Ascending aorta (tissue), 2 donors: ENCODE data around the gene ETV7. TPM values are rescaled to one million over a fixed set of nuclear protein-coding genes. Genes with fewer than 3 reads are reported as not detected.

ENCODE experiments used
- DNase-seq, 2 donors: peaks; one replicate each; pipeline ENCODE4 v3.0.0-alpha.2; 2019; ENCODE audit warnings: low spot score in 2 of 2
- H3K27ac ChIP-seq, 2 donors: fragments of 200-600 bp; sonication (generic); one replicate each; pipeline ENCODE4 v1.5.1; 2016 to 2017; ENCODE audit warnings: mild to moderate bottlenecking in 1 of 2
- H3K27me3 ChIP-seq: fragments of 200-600 bp; sonication (generic); one replicate; pipeline ENCODE4 v1.5.1; 2017
- H3K36me3 ChIP-seq, 2 donors: fragments of 200-600 bp; sonication (generic); one replicate each; pipeline ENCODE4 v1.5.1; 2016
- H3K4me1 ChIP-seq, 2 donors: fragments of 200-600 bp; sonication (generic); one replicate each; pipeline ENCODE4 v1.5.1; 2016 to 2017; ENCODE audit warnings: mild to moderate bottlenecking in 1 of 2
- H3K4me3 ChIP-seq, 2 donors: fragments of 200-600 bp; sonication (generic); one replicate each; pipeline ENCODE4 v1.5.1; 2016 to 2017; ENCODE audit warnings: mild to moderate bottlenecking in 1 of 2
- H3K9me3 ChIP-seq, 2 donors: fragments of 200-600 bp; sonication (generic); one replicate each; pipeline ENCODE4 v1.5.1; 2016
- intact Hi-C: fragments of 100-400 bp; cut with DNase I; formaldehyde crosslinking; loops from one replicate; pipeline ENCODE4 v1.15.1; 2023
- total RNA-seq: library from RNA; depleted of rRNA; stranded (reverse); fragments of >200 nt; gene quantifications from one replicate; pipeline ENCODE4 v1.1.0, GENCODE V29; 2016
- TF ChIP-seq, protein P1 (sequence below), 3 experiments: fragments of 200-600 bp in 2 of 3; fragments of 450-650 bp in 1 of 3; sonication (generic) in 2 of 3; IDR thresholded peaks; one replicate each; pipeline ENCODE4 v1.5.1; 2016 to 2019; ENCODE audit warnings: antibody characterized with exemption in 3 of 3, mild to moderate bottlenecking in 1 of 3, moderate library complexity in 1 of 3

Gene ETV7
- total RNA-seq, 1 donor from 2014 or later = not detected

GRCh38 chr6:36336208-36336710, 51.2 kb downstream of the ETV7 start:
- TF ChIP-seq, protein P1, sequence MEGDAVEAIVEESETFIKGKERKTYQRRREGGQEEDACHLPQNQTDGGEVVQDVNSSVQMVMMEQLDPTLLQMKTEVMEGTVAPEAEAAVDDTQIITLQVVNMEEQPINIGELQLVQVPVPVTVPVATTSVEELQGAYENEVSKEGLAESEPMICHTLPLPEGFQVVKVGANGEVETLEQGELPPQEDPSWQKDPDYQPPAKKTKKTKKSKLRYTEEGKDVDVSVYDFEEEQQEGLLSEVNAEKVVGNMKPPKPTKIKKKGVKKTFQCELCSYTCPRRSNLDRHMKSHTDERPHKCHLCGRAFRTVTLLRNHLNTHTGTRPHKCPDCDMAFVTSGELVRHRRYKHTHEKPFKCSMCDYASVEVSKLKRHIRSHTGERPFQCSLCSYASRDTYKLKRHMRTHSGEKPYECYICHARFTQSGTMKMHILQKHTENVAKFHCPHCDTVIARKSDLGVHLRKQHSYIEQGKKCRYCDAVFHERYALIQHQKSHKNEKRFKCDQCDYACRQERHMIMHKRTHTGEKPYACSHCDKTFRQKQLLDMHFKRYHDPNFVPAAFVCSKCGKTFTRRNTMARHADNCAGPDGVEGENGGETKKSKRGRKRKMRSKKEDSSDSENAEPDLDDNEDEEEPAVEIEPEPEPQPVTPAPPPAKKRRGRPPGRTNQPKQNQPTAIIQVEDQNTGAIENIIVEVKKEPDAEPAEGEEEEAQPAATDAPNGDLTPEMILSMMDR (IDR thresholded peaks at IDR 0.05) = no peak
- no peak overlapping the region for H3K4me3 ChIP-seq
- H3K27ac ChIP-seq = no peak overlapping the region
- H3K4me1 ChIP-seq = peaks cover 0 to 2% of the 10 kb centered on the region in 2 donors
- intact Hi-C loops = no loop called here
- H3K36me3 ChIP-seq = no peaks in the 10 kb centered on the region
- no peak for DNase-seq
- no peaks in the 10 kb centered on the region for H3K27me3 ChIP-seq
- no peaks in the 10 kb centered on the region for H3K9me3 ChIP-seq

DNA sequence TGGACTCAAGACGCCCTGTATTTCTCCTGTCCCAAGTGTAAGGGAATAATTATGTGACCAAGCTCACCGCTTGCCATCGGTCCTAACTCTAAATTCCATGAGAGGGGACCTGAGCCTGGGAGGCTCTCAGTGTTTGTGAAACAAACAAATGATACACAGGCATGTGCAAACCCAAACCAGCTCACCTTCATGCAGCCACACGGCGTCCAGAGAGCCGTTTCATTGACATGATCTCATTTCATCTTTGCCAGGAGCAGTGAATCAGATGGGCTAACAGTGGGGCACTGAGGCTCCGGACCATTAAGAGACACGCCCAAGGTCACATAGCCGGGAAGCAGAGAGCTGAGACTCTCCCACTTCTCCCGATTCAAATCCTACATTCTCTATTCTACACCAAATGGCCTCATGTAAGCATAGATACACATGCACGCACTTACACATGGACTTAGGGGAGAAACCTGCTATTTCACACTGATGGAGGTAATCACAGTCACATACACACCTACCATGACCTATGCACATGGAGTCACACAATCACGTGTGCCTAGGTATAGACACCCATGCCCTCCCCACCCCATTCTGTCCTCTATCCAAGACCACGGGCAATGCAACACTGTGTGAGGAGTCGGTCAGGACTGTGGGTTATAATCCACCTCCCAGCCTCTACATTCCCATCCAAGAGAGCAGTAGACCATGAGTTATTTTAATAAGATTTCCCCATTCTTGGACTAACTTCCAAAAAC, 51.8 kb downstream of the ETV7 start:
- intact Hi-C loops = no loop called here
- Histone ChIP-seq H3K9me3 (no peaks in the 10 kb centered on the region), H3K4me3 (no peak overlapping the region), H3K4me1 (no peaks in the 10 kb centered on the region), H3K36me3 (no peaks in the 10 kb centered on the region), H3K27me3 (no peaks in the 10 kb centered on the region), H3K27ac (no peak overlapping the region)
- TF ChIP-seq, protein P1 (IDR thresholded peaks at IDR 0.05) = no peak
- no peak for DNase-seq

GRCh38 chr6:36334832-36335459, 52.5 kb downstream of the ETV7 start:
- Histone ChIP-seq H3K27ac (no peak overlapping the region), H3K27me3 (no peaks in the 10 kb centered on the region), H3K36me3 (no peaks in the 10 kb centered on the region), H3K4me1 (no peaks in the 10 kb centered on the region), H3K4me3 (no peak overlapping the region), H3K9me3 (no peaks in the 10 kb centered on the region)
- intact Hi-C loops = no loop called here
- TF ChIP-seq, protein P1 (IDR thresholded peaks at IDR 0.05) = no peak
- no peak for DNase-seq

- intact Hi-C loops = no loop called here
- no peak overlapping the region for H3K4me3 ChIP-seq
Observed at GRCh38 chr6:36333931-36334725, 53.3 kb downstream of the ETV7 start.

More at GRCh38 chr6:36333931-36334725, 53.3 kb downstream of the ETV7 start:
- Histone ChIP-seq H3K4me1 (no peaks in the 10 kb centered on the region), H3K27ac (no peak overlapping the region), H3K9me3 (no peaks in the 10 kb centered on the region), H3K36me3 (no peaks in the 10 kb centered on the region), H3K27me3 (no peaks in the 10 kb centered on the region)
- no peak for DNase-seq
- TF ChIP-seq, protein P1 (IDR thresholded peaks at IDR 0.05) = no peak
